ENCODE results near the gene SEC16A. TPM values are rescaled to one million over a fixed set of nuclear protein-coding genes. Genes with fewer than 3 reads are reported as not detected.

The SEC16A gene
- 26.3 and 29.2 TPM in 2 replicates for total RNA-seq (2014; rRNA removed; shearing (Covaris generic))
- 32.7 and 55.8 TPM in 2 replicates for polyA plus RNA-seq (2014; cell fraction: nucleus; rRNA removed)

- peak; percentile 99 for DNase-seq (ENCODE audit: extremely low read depth, low read depth)
These were observed at the start of gene SEC16A for GRCh38 chr9:136482793-136483588. TSS of gene SEC16A (minus strand) at chr9:136483040. CDS start at chr9:136477615, 5,425 bp downstream.

GRCh38 chr9:136531904-136532798, 49.3 kb upstream of the SEC16A start:
- no peak for DNase-seq (ENCODE audit: extremely low read depth, low read depth)

- DNase-seq (ENCODE audit: extremely low read depth, low read depth): no peak
These were observed 48.5 kb upstream of the SEC16A start for GRCh38 chr9:136531186-136531903.

- no peak for DNase-seq (ENCODE audit: extremely low read depth, low read depth)
These were observed 47.7 kb upstream of the SEC16A start for GRCh38 chr9:136530461-136531089.

GRCh38 chr9:136529516-136530460, 46.9 kb upstream of the SEC16A start:
- no peak for DNase-seq (ENCODE audit: extremely low read depth, low read depth)

GRCh38 chr9:136528716-136529341, 46.0 kb upstream of the SEC16A start:
- no peak for DNase-seq (ENCODE audit: extremely low read depth, low read depth)

- DNase-seq (ENCODE audit: extremely low read depth, low read depth): no peak
These were observed 45.2 kb upstream of the SEC16A start for GRCh38 chr9:136527721-136528710.

- DNase-seq (ENCODE audit: extremely low read depth, low read depth): no peak
These were observed 44.3 kb upstream of the SEC16A start for GRCh38 chr9:136527131-136527530.

- DNase-seq (ENCODE audit: extremely low read depth, low read depth): no peak
These were observed 43.8 kb upstream of the SEC16A start for GRCh38 chr9:136526625-136527066.

GRCh38 chr9:136525841-136526499, 43.1 kb upstream of the SEC16A start:
- DNase-seq (ENCODE audit: extremely low read depth, low read depth): no peak

GRCh38 chr9:136525207-136525606, 42.4 kb upstream of the SEC16A start:
- no peak for DNase-seq (ENCODE audit: extremely low read depth, low read depth)

- DNase-seq (ENCODE audit: extremely low read depth, low read depth): no peak
These were observed 39.7 kb upstream of the SEC16A start for GRCh38 chr9:136522314-136523237.

GRCh38 chr9:136521537-136521936, 38.7 kb upstream of the SEC16A start:
- no peak for DNase-seq (ENCODE audit: extremely low read depth, low read depth)

GRCh38 chr9:136520053-136520540, 37.3 kb upstream of the SEC16A start:
- no peak for DNase-seq (ENCODE audit: extremely low read depth, low read depth)

GRCh38 chr9:136519263-136520052, 36.6 kb upstream of the SEC16A start:
- no peak for DNase-seq (ENCODE audit: extremely low read depth, low read depth)

Measured in NCI-H460 (cell line).